HG03280 (cell line): ENCODE results near the gene SF3A1.

Experiments used
- ATAC-seq: cut with Tn5 transposase; IDR thresholded peaks from one replicate; pipeline ENCODE4 v1.9.1; 2021; ENCODE audit warnings: mild to moderate bottlenecking, moderate library complexity; ENCODE audit not compliant: unreplicated experiment

Gene SF3A1

GRCh38 chr22:30325724-30326254, 30.9 kb downstream of the SF3A1 start:
- ATAC-seq: no peak

- ATAC-seq: no peak
These were observed 31.5 kb downstream of the SF3A1 start for GRCh38 chr22:30325065-30325720.

GRCh38 chr22:30324014-30324730, 32.5 kb downstream of the SF3A1 start:
- no peak for ATAC-seq

DNA sequence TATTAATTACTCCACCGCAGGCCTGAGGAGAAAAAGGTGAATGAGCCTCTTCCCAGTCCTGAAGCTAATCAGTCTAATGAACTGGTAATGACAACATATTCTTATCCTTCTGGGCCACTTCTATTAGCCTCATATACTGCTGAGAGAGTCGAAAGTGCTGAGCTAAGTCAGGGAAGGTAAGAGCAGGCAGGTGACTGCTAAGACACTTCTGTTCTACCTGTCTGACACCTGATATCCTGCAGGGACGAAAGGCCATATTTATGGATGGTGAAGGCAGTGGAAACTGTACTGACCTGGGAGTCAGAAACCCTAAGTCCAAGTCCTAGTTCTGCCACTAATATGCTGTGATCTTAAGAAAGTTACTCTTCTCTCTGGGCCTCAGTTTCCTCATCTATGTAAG, 33.4 kb downstream of the SF3A1 start:
- no peak for ATAC-seq

DNA sequence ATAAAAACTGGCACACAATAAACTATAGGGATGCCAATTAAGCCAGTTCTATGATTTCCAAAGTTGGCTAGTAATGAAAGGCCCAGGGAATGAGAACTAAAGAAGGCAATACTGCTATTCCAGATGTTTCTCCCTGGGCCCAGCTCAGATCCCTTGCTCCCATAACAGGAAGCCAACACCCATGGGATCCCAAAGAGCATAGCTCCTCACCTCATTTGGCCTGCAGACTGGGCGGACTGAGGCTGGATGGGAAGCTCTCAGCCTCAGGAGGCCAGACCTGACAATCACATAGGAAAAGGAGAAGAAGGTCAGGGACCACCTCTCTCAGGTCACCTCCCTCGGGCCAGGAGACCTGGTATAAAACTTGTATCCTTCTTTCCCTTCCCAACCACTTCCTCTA, 35.2 kb downstream of the SF3A1 start:
- no peak for ATAC-seq

DNA sequence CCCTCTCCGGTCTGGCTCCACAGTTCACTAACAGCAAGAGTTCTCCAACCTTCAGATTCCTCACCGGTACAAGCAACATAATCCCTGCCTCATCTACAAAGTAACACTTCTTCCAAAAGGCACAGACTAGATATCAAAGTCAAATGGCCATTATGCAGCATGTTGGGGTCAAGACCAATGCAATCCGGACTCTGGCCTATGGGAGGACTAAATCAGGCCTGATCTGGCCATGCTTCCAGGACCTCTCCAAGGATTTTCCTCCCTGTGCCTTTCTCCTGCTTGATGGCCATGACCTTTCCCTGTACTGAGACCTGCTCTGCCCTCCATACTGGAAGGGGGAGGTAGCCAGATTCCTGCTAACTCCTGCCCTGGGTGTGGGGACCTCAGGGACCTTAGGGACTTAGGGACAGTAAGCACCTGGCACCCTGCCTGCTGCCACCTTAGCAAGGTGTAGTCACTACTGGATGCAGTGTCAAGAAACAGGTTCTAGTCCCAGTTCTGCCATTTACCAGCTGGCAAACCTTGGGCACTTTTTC, 36.6 kb downstream of the SF3A1 start:
- no peak for ATAC-seq

DNA sequence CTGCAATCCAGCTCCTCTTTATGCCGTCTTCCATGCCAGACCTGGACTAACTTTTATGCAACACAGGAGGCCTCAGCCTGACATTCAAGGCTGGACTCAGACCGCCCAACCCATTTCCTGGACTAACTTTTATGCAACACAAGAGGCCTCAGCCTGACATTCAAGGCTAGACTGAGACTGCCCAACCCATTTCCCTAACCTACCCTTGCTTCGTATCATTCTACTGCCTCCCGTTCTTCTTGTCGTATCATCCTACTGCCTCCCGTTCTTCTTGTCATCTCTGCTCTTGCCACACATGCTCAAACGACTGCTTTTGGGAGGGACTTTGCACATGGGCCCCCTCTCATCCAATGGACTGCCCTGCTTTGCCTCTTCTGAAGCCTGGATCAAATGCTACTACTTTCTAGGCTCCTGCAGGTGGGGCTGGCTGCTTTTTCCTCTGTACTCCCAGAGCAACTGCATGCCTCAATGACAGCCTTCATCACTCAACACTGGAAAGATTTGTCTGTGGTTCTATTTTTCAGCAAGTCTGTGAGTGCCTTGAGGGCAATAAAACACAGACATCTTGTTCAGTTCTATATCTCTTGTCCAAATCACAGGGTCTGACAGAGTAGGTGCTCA, 37.8 kb downstream of the SF3A1 start:
- ATAC-seq: no peak

DNA sequence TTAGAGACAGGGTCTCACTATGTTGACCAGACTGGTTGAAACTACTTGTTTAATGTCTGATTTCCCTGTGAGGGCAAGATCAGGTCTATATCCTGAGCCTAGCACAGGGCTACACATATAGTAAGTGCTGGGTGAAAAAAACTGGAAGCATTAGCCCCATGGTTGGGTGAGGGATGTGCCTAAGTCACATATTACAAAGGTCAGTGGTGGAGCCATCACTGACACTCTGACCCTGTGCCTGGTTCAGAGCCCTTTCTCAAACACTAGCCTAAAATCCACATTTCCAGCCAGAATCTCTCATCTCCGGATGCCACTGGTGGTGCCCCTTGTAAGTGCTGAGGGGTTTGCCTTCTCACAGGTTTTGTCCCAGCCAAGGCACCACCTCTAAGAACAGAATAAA, 38.9 kb downstream of the SF3A1 start:
- no peak for ATAC-seq

DNA sequence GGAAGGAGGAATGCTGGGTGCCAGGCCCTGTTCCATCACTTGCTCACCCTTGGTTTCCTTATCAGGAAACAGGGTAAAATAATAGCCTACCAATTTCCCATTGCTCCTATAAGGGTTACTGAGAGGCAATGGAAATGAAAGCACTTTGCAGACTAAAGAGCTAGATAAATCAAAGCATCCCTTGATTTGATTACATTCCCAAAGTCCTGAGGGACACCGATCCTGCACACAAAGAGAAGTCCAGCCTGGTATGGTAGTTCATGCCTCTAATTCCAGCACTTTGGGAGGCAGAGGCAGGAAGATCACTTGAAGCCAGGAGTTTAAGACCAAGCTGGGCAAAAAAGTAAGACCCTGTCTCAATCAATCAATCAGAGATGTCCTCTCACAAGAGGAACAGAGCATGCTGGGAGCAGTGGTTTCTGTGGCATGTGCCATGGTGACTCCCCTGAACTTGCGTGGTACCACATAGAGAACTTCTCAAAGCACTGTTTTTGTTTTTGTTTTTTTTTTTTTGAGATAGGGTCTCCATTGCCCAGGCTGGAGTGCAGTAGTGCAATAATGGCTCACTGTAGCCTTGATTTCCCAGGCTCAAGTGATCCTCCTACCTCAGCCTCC, 40.6 kb downstream of the SF3A1 start:
- no peak for ATAC-seq

DNA sequence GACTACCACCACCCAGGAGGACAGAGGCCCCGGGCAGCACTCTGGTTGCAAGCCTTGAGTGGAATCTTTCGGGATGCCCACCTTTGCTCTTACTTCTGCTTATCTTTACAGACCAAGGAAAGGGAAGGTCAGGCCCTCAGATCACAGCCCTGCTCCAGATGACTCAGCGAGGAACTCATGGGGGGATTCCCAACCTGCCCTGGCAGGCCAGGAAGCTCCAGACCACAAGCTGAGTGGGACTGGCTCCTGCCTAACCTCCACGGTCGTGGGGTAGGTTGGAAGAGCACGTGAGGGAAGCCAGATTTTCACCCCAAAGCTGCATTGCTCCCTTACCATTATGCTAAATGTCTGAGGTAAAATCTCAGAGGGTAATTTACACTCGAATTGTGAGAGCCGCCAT, 41.8 kb downstream of the SF3A1 start:
- ATAC-seq: no peak

DNA sequence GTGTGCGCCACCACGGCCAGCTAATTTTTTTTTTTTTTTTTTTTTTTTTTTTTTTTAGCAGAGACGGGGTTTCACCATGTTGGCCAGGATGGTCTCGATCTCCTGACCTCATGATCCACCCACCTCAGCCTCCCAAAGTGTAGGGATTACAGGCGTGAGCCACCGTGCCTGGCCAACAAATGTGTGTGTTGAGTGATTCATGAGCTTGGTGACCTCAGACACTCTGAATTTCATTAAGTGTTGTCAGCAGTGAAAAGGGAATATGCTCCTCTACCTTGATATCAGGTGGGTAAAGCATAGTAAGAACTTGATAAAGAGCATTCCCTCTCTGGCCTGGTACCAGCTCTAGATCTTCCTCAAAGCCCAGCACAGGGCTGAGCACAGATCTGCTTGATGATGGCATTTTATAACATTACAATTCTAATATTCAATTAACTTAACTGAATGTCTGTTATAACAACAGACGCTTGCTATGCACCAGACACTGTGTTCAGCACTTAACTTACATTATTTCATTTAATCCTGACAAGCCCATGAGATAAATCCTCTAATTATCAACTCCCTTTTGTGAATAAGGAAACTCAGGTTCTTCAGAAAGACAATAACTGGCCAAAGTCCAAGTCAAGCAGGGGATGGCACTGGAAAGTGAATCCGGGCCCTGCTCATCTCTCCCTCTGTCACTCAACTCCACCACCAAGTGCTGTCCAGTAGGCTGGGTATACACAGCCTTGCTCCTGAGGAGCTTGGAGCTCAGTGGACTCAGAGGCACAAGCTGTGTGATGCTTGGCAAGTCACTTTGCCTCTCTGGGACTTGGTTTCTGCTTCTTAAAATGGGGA, 42.9 kb downstream of the SF3A1 start:
- no peak for ATAC-seq

GRCh38 chr22:30312053-30312452, 44.6 kb downstream of the SF3A1 start:
- no peak for ATAC-seq

GRCh38 chr22:30310881-30311771, 45.6 kb downstream of the SF3A1 start:
- ATAC-seq: no peak

GRCh38 chr22:30309951-30310741, 46.5 kb downstream of the SF3A1 start:
- ATAC-seq: peak; percentile 45

- ATAC-seq: no peak
These were observed 48.0 kb downstream of the SF3A1 start for GRCh38 chr22:30308518-30309230.

DNA sequence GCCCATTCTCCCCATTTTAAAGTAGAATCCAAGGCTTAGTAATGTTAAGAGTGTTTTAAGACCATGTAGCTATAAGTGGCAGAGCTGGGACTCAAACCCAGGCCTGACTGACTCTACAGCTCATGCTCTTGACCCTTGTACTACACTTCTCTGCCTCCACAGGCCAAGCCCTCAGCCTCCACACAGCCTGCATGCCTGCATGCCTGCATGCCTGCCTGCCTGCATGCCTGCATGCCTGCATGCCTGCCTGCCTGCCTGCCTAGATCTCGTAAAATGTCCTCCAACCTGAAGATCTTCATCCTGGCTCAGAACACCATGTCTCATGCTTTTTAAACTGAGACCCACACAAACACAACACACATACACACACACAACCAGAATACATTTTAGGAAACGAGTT, 48.6 kb downstream of the SF3A1 start:
- no peak for ATAC-seq

- no peak for ATAC-seq
These were observed 49.6 kb downstream of the SF3A1 start for GRCh38 chr22:30307041-30307574.

DNA sequence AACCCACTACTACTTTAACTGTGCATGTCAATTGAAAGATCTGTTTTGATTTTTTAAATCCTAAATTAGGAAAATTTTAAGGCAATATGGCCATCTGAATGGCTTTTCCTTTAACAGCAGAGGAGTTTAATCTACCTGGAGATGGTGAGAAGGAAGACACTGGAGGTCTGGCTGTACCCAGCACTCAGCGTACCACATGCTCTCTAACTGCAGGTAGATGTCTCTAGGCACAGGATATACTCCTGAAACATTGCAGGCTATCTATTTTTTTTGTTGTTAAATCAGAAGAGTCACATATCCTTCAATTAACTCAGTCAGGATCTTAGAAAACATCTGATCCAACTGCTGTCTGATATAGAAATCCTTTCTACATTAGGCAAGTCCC, 50.1 kb downstream of the SF3A1 start:
- no peak for ATAC-seq
